Liver (tissue), 9 donors: ENCODE measurements around the gene FAM20C. TPM values are rescaled to one million over a fixed set of nuclear protein-coding genes. Genes with fewer than 3 reads are reported as not detected.

Source experiments
- DNase-seq: peaks from one replicate; pipeline ENCODE4 v3.0.0-alpha.2; 2017; ENCODE audit warnings: low spot score
- H3K27ac ChIP-seq, 2 donors: one replicate each; pipeline ENCODE4 v1.7.0; 2013; ENCODE audit warnings: inconsistent platforms in 2 of 2, low read length in 2 of 2, control low read depth in 1 of 2, low read depth in 1 of 2, mild to moderate bottlenecking in 1 of 2
- H3K27me3 ChIP-seq, 4 donors: one replicate each; pipeline versions ENCODE4 v1.6.1 to v1.7.0; 2013; ENCODE audit warnings: low read length in 3 of 4, inconsistent platforms in 1 of 4, mild to moderate bottlenecking in 1 of 4, moderate library complexity in 1 of 4; ENCODE audit not compliant: control insufficient read depth in 4 of 4, insufficient read depth in 4 of 4
- H3K36me3 ChIP-seq, 4 donors: one replicate each; pipeline versions ENCODE4 v1.6.1 to v1.7.0; 2013; ENCODE audit warnings: low read length in 3 of 4, mild to moderate bottlenecking in 3 of 4, low read depth in 1 of 4, moderate library complexity in 1 of 4; ENCODE audit not compliant: control insufficient read depth in 4 of 4, insufficient read depth in 3 of 4
- H3K4me1 ChIP-seq, 4 donors: one replicate each; pipeline versions ENCODE4 v1.6.1 to v1.7.0; 2013; ENCODE audit warnings: low read length in 3 of 4, mild to moderate bottlenecking in 3 of 4, moderate library complexity in 1 of 4; ENCODE audit not compliant: control insufficient read depth in 4 of 4, insufficient read depth in 4 of 4
- H3K4me3 ChIP-seq, 3 donors: one replicate each; pipeline versions ENCODE4 v1.6.1 to v1.7.0; 2013; ENCODE audit warnings: low read length in 3 of 3, control low read depth in 1 of 3, low read depth in 1 of 3, mild to moderate bottlenecking in 1 of 3
- H3K9ac ChIP-seq, 2 donors: one replicate each; pipeline ENCODE4 v1.7.0; 2013; ENCODE audit warnings: low read length in 2 of 2, mild to moderate bottlenecking in 2 of 2, moderate library complexity in 2 of 2, control low read depth in 1 of 2, low read depth in 1 of 2
- H3K9me3 ChIP-seq, 4 donors: one replicate each; pipeline versions ENCODE4 v1.6.1 to v1.7.0; 2013; ENCODE audit warnings: low read length in 3 of 4; ENCODE audit not compliant: control insufficient read depth in 4 of 4
- ATF3 ChIP-seq: IDR thresholded peaks from 2 replicates; pipeline ENCODE4 v1.6.1; 2016; ENCODE audit warnings: antibody characterized with exemption
- CTCF ChIP-seq: fragments of 150-350 bp; IDR thresholded peaks from 2 replicates; pipeline ENCODE4 v1.5.1; 2017; ENCODE audit warnings: improper control_type of control experiment, low read depth, low read length; ENCODE audit not compliant: missing input control
- EGR1 ChIP-seq, 2 donors: IDR thresholded peaks; 2 replicates each; pipeline ENCODE4 v1.6.1; 2016 to 2018; ENCODE audit warnings: antibody characterized with exemption in 2 of 2, low read depth in 2 of 2
- FOXA1 ChIP-seq: IDR thresholded peaks from 2 replicates; pipeline ENCODE4 v1.6.1; 2016; ENCODE audit warnings: antibody characterized with exemption
- GABPA ChIP-seq, 2 donors: IDR thresholded peaks in 1 of 2; conservative IDR thresholded peaks in 1 of 2; 2 replicates each; pipeline ENCODE4 v1.6.1; 2016; ENCODE audit warnings: antibody characterized with exemption in 2 of 2, mild to moderate bottlenecking in 1 of 2, moderate library complexity in 1 of 2
- HNF4G ChIP-seq: IDR thresholded peaks from 2 replicates; pipeline ENCODE4 v1.6.1; 2016; ENCODE audit warnings: antibody characterized with exemption
- NR2F2 ChIP-seq: IDR thresholded peaks from 2 replicates; pipeline ENCODE4 v1.6.1; 2016; ENCODE audit warnings: antibody characterized with exemption
- RAD21 ChIP-seq, 2 donors: IDR thresholded peaks; 2 replicates each; pipeline ENCODE4 v1.6.1; 2016; ENCODE audit warnings: antibody characterized with exemption in 2 of 2, mild to moderate bottlenecking in 2 of 2
- REST ChIP-seq: IDR thresholded peaks from 2 replicates; pipeline ENCODE4 v1.6.1; 2016; ENCODE audit warnings: antibody characterized with exemption, mild to moderate bottlenecking
- RXRA ChIP-seq, 2 donors: IDR thresholded peaks; 2 replicates each; pipeline ENCODE4 v1.6.1; 2017 to 2018; ENCODE audit warnings: antibody characterized with exemption in 2 of 2, mild to moderate bottlenecking in 1 of 2
- SP1 ChIP-seq: IDR thresholded peaks from 2 replicates; pipeline ENCODE4 v1.6.1; 2018; ENCODE audit warnings: antibody characterized with exemption, mild to moderate bottlenecking
- TAF1 ChIP-seq: conservative IDR thresholded peaks from 2 replicates; pipeline ENCODE4 v1.6.1; 2016; ENCODE audit warnings: antibody characterized with exemption, mild to moderate bottlenecking
- YY1 ChIP-seq: IDR thresholded peaks from 2 replicates; pipeline ENCODE4 v1.6.1; 2016; ENCODE audit warnings: antibody characterized with exemption, mild to moderate bottlenecking
- WGBS: extraction: QIAGEN DNeasy Blood & Tissue Kit; methylation state at CpG from one replicate; pipeline ENCODE4 v1.1.7; 2013; 5-methylcytosine and 5-hydroxymethylcytosine counted together
- polyA plus RNA-seq, 2 donors: library from polyadenylated mRNA; stranded (reverse) in 1 of 2; unstranded in 1 of 2; fragments of 200-250 nt in 1 of 2; fragments of >200 nt in 1 of 2; fragmentation: Nextera tagmentation in 1 of 2; extraction: Ambion mirVana in 1 of 2; gene quantifications; one replicate each; pipeline versions ENCODE4 v1.2.1 to v1.2.3, GENCODE V29; 2013 to 2015
- total RNA-seq, 2 donors: library from RNA; depleted of rRNA; stranded (reverse); fragments of >200 nt; gene quantifications; one replicate each; pipeline ENCODE4 v1.2.3, GENCODE V29; 2014
- TF ChIP-seq, protein P1 (sequence below): IDR thresholded peaks from 2 replicates; pipeline ENCODE4 v1.6.1; 2016; ENCODE audit warnings: antibody characterized with exemption
- donor health status: healthy.
- donor health status: healthy.
- donor health status: healthy.
- donor health status: healthy.
- donor health status: healthy.

FAM20C gene
- total and polyA plus RNA-seq, 4 donors = 13.4 to 40.4 (median 31.5) TPM

DNA sequence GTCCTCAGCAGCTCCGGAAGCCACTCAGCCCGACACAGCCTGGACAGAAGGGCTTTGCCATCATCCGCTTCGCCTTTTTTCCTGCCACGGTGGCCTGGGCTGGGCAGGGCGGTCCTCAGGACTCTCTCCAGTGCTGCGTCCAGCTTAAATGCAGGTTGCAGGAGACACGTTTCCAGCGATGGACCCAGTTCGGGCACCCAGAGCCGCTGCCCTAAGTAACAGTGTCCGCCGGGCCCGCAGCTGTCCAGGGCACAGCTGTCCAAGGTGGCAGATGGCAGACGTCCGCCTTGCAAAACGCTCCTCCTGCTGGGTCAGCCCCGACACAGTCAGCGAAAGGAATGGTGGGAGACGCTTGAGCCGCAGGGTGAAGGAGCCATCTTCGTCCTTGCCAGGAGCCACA, 60.6 kb downstream of the FAM20C start:
- no peaks in the 10 kb centered on the region for H3K4me1 ChIP-seq
- WGBS = 93% methylated on average over 22 of the region's 22 CpGs
- DNase-seq = no peak
- H3K9me3 ChIP-seq = no peaks in the 10 kb centered on the region
- H3K4me3 ChIP-seq = no peak overlapping the region
- TF ChIP-seq EGR1 (IDR thresholded peaks at IDR 0.05; ENCODE audit: low read depth in 2 of 2) (no peak), YY1 (no peak), RXRA (IDR thresholded peaks at IDR 0.05) (no peak), FOXA1 (no peak), REST (no peak), ATF3 (no peak), HNF4G (no peak)
- TF ChIP-seq, protein P1, sequence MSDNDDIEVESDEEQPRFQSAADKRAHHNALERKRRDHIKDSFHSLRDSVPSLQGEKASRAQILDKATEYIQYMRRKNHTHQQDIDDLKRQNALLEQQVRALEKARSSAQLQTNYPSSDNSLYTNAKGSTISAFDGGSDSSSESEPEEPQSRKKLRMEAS = no peak
- no peaks in the 10 kb centered on the region for H3K27me3 ChIP-seq
- no peak overlapping the region for H3K27ac ChIP-seq
- no peak overlapping the region for H3K9ac ChIP-seq
- H3K36me3 ChIP-seq = peaks cover 24 to 69% (median 37%) of the 10 kb centered on the region in 4 donors

DNA sequence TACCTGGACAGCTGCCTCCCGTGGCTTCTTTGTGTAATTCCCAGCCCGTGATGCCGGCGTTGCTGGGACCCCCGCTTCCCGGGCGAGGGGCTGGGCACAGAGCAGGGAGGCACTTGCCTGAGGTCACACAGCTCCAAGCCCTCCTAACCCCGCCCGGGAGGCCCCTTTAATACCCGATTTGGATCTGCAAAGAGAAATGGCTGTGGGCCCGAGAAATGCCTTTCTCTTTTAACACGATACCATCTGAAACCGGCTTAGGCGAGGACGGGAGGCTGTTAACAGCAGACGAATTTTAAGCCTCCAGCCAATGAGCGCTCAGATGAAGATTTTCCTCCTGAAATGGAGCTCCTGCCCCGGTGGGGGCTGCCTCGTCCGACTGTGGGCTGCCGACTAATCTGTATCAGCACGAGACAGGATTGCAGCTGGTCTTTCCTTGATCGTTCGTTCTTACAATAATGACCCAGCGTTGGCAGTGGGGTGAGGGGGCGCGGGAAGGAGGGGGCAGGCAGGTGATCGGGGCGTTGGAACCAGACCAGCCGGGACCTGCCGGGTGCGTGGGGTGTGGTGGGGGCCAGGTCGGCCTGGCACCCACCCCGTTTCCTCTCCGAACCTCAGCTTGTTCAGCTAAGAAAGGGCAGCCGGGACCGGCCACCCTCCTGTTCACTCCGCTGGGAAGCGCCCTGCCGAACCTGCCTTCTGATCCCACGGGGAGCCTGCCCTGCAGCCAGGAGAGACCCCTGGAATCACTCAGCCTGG, 61.4 kb downstream of the FAM20C start:
- Histone ChIP-seq H3K9me3 (no peaks in the 10 kb centered on the region), H3K27me3 (no peaks in the 10 kb centered on the region), H3K27ac (no peak overlapping the region), H3K4me1 (no peaks in the 10 kb centered on the region), H3K36me3 (peaks cover 23 to 68% (median 35%) of the 10 kb centered on the region in 4 donors), H3K4me3 (no peak overlapping the region), H3K9ac (no peak overlapping the region)
- no peak for TF ChIP-seq NR2F2
- no peak for TF ChIP-seq YY1
- TF ChIP-seq TAF1 = no peak
- no peak for TF ChIP-seq RAD21 (IDR thresholded peaks at IDR 0.05)
- no peak for TF ChIP-seq SP1
- TF ChIP-seq CTCF = no peak
- no peak for TF ChIP-seq GABPA (IDR thresholded peaks at IDR 0.05 in 1 of 2, conservative IDR thresholded peaks at IDR 0.05 in 1 of 2)
- no peak for DNase-seq
- 96% methylated on average over 41 of the region's 41 CpGs for WGBS
